Measurements from ENCODE around the gene CCNQ. TPM values are rescaled to one million over a fixed set of nuclear protein-coding genes. Genes with fewer than 3 reads are reported as not detected.

CCNQ gene
- total RNA-seq, 1 experiment from 2014 or later = 32.4 TPM

- TF ChIP-seq, protein P1, sequence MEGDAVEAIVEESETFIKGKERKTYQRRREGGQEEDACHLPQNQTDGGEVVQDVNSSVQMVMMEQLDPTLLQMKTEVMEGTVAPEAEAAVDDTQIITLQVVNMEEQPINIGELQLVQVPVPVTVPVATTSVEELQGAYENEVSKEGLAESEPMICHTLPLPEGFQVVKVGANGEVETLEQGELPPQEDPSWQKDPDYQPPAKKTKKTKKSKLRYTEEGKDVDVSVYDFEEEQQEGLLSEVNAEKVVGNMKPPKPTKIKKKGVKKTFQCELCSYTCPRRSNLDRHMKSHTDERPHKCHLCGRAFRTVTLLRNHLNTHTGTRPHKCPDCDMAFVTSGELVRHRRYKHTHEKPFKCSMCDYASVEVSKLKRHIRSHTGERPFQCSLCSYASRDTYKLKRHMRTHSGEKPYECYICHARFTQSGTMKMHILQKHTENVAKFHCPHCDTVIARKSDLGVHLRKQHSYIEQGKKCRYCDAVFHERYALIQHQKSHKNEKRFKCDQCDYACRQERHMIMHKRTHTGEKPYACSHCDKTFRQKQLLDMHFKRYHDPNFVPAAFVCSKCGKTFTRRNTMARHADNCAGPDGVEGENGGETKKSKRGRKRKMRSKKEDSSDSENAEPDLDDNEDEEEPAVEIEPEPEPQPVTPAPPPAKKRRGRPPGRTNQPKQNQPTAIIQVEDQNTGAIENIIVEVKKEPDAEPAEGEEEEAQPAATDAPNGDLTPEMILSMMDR (conservative IDR thresholded peaks at IDR 0.05; ENCODE audit: low read depth, low read length) = no peak
- no peak for TF ChIP-seq EZH2 (IDR thresholded peaks at IDR 0.05; ENCODE audit: borderline replicate concordance, low read depth, low read length, poor library complexity, severe bottlenecking)
- Histone ChIP-seq H3K4me3 (ENCODE audit: low read depth, low read length, poor library complexity, severe bottlenecking) (no peak overlapping the region), H3K27ac (ENCODE audit: low read depth, low read length, poor library complexity, severe bottlenecking) (no peak overlapping the region), H3K9me3 (ENCODE audit: low read depth, low read length, poor library complexity, severe bottlenecking) (no peaks in the 10 kb centered on the region), H3K36me3 (ENCODE audit: insufficient read depth, low read length, poor library complexity, severe bottlenecking) (peaks cover 3% of the 10 kb centered on the region), H3K27me3 (replicated peaks; ENCODE audit: insufficient read depth, low read depth, low read length, poor library complexity) (no peaks in the 10 kb centered on the region), H3K4me1 (ENCODE audit: insufficient read depth, low read length, poor library complexity, severe bottlenecking) (no peaks in the 10 kb centered on the region)
- POLR2A ChIA-PET (ENCODE audit: low non-redundant PET) = no interaction called here
- CTCF ChIA-PET = no interaction called here
- intact Hi-C loops (cut with micrococcal nuclease; ENCODE audit: unreplicated experiment) = no loop called here
- BruUV-seq (replicated peaks) = no TSS peak
- DNase-seq (ENCODE audit: low spot score) = no peak
Measured at GRCh38 chrX:153595387-153595786, 3.6 kb downstream of the CCNQ start.

DNA sequence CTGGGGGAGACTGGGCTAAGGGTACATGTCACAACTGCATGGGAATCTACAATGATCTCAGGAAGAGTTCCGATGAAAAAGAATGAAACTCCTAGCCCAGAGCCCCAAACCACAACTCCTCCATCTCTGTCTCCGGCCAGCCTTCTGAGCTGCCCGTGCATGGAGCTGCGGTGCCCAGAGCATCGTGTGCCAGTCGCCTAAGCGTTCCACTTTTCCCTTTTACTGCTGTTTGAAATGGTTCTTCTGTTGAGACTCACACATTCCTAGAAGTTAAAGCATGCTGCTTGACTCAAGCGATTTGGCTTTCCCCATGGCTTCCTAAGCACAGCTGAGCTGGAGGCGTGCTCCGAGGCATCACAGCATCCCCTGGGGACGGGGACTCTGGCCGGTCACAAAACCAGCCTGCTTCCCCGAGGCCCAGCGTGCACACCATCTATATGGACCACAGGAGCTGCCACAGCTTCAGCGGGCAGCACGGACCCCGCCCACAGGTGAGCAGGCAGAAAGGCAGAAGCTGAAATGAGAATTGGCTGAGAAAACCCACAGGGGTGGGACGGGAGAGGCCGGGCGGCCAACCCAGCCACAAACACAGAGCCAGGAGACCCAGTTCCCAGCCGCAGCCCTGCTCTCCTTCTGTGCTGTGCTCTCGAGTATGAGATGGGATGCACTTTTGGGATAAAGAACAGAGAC lies 5.0 kb downstream of the CCNQ start:
- Histone ChIP-seq H3K4me3 (ENCODE audit: low read depth, low read length, poor library complexity, severe bottlenecking) (no peak overlapping the region), H3K4me1 (ENCODE audit: insufficient read depth, low read length, poor library complexity, severe bottlenecking) (no peaks in the 10 kb centered on the region), H3K27ac (ENCODE audit: low read depth, low read length, poor library complexity, severe bottlenecking) (no peak overlapping the region), H3K36me3 (ENCODE audit: insufficient read depth, low read length, poor library complexity, severe bottlenecking) (peaks cover 3% of the 10 kb centered on the region), H3K27me3 (replicated peaks; ENCODE audit: insufficient read depth, low read depth, low read length, poor library complexity) (no peaks in the 10 kb centered on the region), H3K9me3 (ENCODE audit: low read depth, low read length, poor library complexity, severe bottlenecking) (no peaks in the 10 kb centered on the region)
- intact Hi-C loops (cut with micrococcal nuclease; ENCODE audit: unreplicated experiment) = no loop called here
- ChIA-PET CTCF (no interaction called here), POLR2A (ENCODE audit: low non-redundant PET) (no interaction called here)
- TF ChIP-seq, protein P1 (conservative IDR thresholded peaks at IDR 0.05; ENCODE audit: low read depth, low read length) = no peak
- no peak for TF ChIP-seq EZH2 (IDR thresholded peaks at IDR 0.05; ENCODE audit: borderline replicate concordance, low read depth, low read length, poor library complexity, severe bottlenecking)
- no peak for DNase-seq (ENCODE audit: low spot score)
- BruUV-seq (replicated peaks) = no TSS peak

DNA sequence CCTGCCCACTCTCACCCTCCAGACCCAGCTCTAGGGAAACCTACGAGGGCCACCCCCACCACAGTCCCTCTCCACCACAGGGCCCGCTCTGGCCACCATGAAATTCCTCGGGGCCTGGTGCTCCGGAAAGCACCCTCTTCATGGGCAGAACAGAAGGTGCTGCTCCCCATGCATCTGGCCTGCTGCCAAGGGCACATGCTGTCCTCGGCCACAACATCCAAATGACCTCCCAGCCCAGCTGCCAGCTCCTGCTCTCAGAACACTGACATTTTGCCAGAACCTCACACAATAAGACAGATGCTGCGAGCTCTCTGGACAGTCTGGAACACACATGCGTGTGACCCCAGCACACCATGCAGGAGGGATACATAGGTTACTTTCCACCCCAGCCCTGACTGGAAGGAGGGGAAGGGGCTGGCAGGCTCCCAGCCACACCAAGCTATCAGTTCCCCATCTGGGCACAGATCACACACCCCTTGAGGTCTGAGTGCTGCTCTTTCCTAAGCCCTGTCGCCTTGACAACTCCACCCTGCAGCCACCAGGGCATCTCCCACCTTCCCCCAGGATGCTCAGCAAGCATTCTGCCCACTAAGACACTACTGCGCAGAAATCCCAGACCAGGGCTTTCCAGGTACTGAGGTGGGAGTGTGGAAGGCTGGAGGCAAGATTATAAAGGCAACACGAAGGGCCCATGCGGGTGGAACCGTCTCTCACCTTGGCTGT lies 5.8 kb downstream of the CCNQ start:
- no peaks in the 10 kb centered on the region for H3K27me3 ChIP-seq (replicated peaks; ENCODE audit: insufficient read depth, low read depth, low read length, poor library complexity)
- H3K4me1 ChIP-seq (ENCODE audit: insufficient read depth, low read length, poor library complexity, severe bottlenecking) = no peaks in the 10 kb centered on the region
- BruUV-seq (replicated peaks) = no TSS peak
- POLR2A ChIA-PET (ENCODE audit: low non-redundant PET) = no interaction called here
- DNase-seq (ENCODE audit: low spot score) = no peak
- TF ChIP-seq, protein P1 (conservative IDR thresholded peaks at IDR 0.05; ENCODE audit: low read depth, low read length) = no peak
- TF ChIP-seq EZH2 (IDR thresholded peaks at IDR 0.05; ENCODE audit: borderline replicate concordance, low read depth, low read length, poor library complexity, severe bottlenecking) = no peak
- H3K36me3 ChIP-seq (ENCODE audit: insufficient read depth, low read length, poor library complexity, severe bottlenecking) = peaks cover 3% of the 10 kb centered on the region
- no peaks in the 10 kb centered on the region for H3K9me3 ChIP-seq (ENCODE audit: low read depth, low read length, poor library complexity, severe bottlenecking)
- CTCF ChIA-PET = no interaction called here
- no peak overlapping the region for H3K27ac ChIP-seq (ENCODE audit: low read depth, low read length, poor library complexity, severe bottlenecking)
- H3K4me3 ChIP-seq (ENCODE audit: low read depth, low read length, poor library complexity, severe bottlenecking) = no peak overlapping the region
- intact Hi-C loops (cut with micrococcal nuclease; ENCODE audit: unreplicated experiment) = no loop called here

Measured in A673 (cell line).